HCT116 (cell line): ENCODE measurements around the gene KDSR. TPM values are rescaled to one million over a fixed set of nuclear protein-coding genes. Genes with fewer than 3 reads are reported as not detected.

Experiments
- ATAC-seq: fragments of 200-7000 bp; cut with Tn5 transposase; 2 replicates; pipeline ENCODE4 v1.9.1; 2020; ENCODE audit warnings: mild to moderate bottlenecking, moderate library complexity
- BruUV-seq: library from RNA; stranded (reverse); fragments of 400-500 nt; replicated peaks from 2 replicates; lab custom pipeline; 2021; lab: Mats Ljungman, UMichigan
- CTCF ChIA-PET: fragments of 300-600 bp; sonication (Branson Sonifier 250); formaldehyde crosslinking; loops from one replicate; lab custom pipeline; 2021; ENCODE audit warnings: antibody characterized with exemption; lab: Charles Lee
- POLR2A ChIA-PET: fragments of 300-600, 350-600 bp; sonication (Branson Sonifier 250); formaldehyde crosslinking; loops from one replicate; lab custom pipeline; 2021; ENCODE audit warnings: antibody characterized with exemption; lab: Charles Lee
- RAD21 ChIA-PET, 2 experiments: fragments of 300-600 bp; sonication (Branson Sonifier 250); formaldehyde crosslinking; loops; one replicate each; lab custom pipeline; 2023; ENCODE audit warnings: low total read pairs in 2 of 2; ENCODE audit not compliant: uncharacterized antibody in 2 of 2, unreplicated experiment in 2 of 2, low non-redundant PET in 1 of 2; lab: Charles Lee
- DNase-seq: peaks from one replicate; pipeline ENCODE4 v3.0.0-alpha.2; 2010; ENCODE audit warnings: low read depth, low spot score
- H2AFZ ChIP-seq: fragments of 200-600 bp; shearing (Covaris generic), sonication (generic); 2 replicates; pipeline ENCODE4 v1.6.1; 2017; ENCODE audit warnings: low read depth, mixed run types, mixed read lengths, antibody characterized with exemption, low read length; ENCODE audit not compliant: poor library complexity, severe bottlenecking
- H3K27ac ChIP-seq: 2 replicates; pipeline ENCODE4 v1.5.1; 2012; ENCODE audit warnings: low read depth, low read length
- H3K27me3 ChIP-seq: fragments of 200-600 bp; sonication (generic); 2 replicates; pipeline ENCODE4 v1.6.1; 2016; ENCODE audit warnings: mixed run types, low read length, mixed read lengths; ENCODE audit not compliant: insufficient read depth
- H3K36me3 ChIP-seq, 2 experiments: fragments of 200-500 bp in 1 of 2; fragments of 200-600 bp in 1 of 2; sonication (Bioruptor generic) in 1 of 2; sonication (generic) in 1 of 2; 2 replicates each; pipeline versions ENCODE4 v1.5.1 to v1.6.1; 2014 to 2016; ENCODE audit warnings: low read length in 2 of 2, inconsistent platforms in 1 of 2, mixed read lengths in 1 of 2, mixed run types in 1 of 2; ENCODE audit not compliant: insufficient read depth in 2 of 2, control insufficient read depth in 1 of 2
- H3K4me1 ChIP-seq, 2 experiments: fragments of 200-600 bp in 1 of 2; sonication (generic) in 1 of 2; 2 replicates each; pipeline versions ENCODE4 v1.5.1 to v1.6.1; 2012 to 2017; ENCODE audit warnings: low read length in 2 of 2, inconsistent platforms in 1 of 2, mild to moderate bottlenecking in 1 of 2, mixed read lengths in 1 of 2, mixed run types in 1 of 2, moderate library complexity in 1 of 2; ENCODE audit not compliant: insufficient read depth in 2 of 2, control insufficient read depth in 1 of 2
- H3K4me2 ChIP-seq: fragments of 200-600 bp; sonication (generic); 2 replicates; pipeline ENCODE4 v1.6.1; 2017; ENCODE audit warnings: mixed run types, low read length, mixed read lengths
- H3K4me3 ChIP-seq, 2 experiments: fragments of 200-600 bp in 1 of 2; sonication (generic) in 1 of 2; replicated peaks in 1 of 2; 2 replicates each; pipeline ENCODE4 v1.5.1; 2011 to 2016; ENCODE audit warnings: low read length in 2 of 2, control low read depth in 1 of 2, low read depth in 1 of 2, mild to moderate bottlenecking in 1 of 2, mixed read lengths in 1 of 2, mixed run types in 1 of 2
- H3K79me2 ChIP-seq: fragments of 200-600 bp; sonication (generic); 2 replicates; pipeline ENCODE4 v1.6.1; 2017; ENCODE audit warnings: mild to moderate bottlenecking, mixed run types, low read length, moderate library complexity, mixed read lengths; ENCODE audit not compliant: insufficient read depth
- H3K9ac ChIP-seq: fragments of 200-600 bp; sonication (generic); 2 replicates; pipeline ENCODE4 v1.6.1; 2016; ENCODE audit warnings: low read length, mixed read lengths
- H3K9me2 ChIP-seq: fragments of 200-600 bp; sonication (generic), shearing (Covaris generic); 2 replicates; pipeline ENCODE4 v1.6.1; 2017; ENCODE audit warnings: mixed run types, mild to moderate bottlenecking, moderate library complexity; ENCODE audit not compliant: insufficient read depth
- H3K9me3 ChIP-seq, 2 experiments: fragments of 200-500 bp in 1 of 2; fragments of 200-600 bp in 1 of 2; sonication (Bioruptor generic) in 1 of 2; sonication (generic) in 1 of 2; 2 replicates each; pipeline ENCODE4 v1.6.1; 2014 to 2017; ENCODE audit warnings: low read length in 2 of 2, mixed read lengths in 2 of 2, inconsistent platforms in 1 of 2, low read depth in 1 of 2, mild to moderate bottlenecking in 1 of 2, mixed run types in 1 of 2, moderate library complexity in 1 of 2; ENCODE audit not compliant: control insufficient read depth in 1 of 2, insufficient read depth in 1 of 2
- H4K20me1 ChIP-seq: fragments of 200-600 bp; sonication (generic), shearing (Covaris generic); 2 replicates; pipeline ENCODE4 v1.6.1; 2017; ENCODE audit warnings: mixed run types, mild to moderate bottlenecking, moderate library complexity; ENCODE audit not compliant: insufficient read depth
- EGR1 ChIP-seq: IDR thresholded peaks from 2 replicates; pipeline ENCODE4 v1.6.1; 2012; ENCODE audit warnings: low read depth
- ELF1 ChIP-seq: IDR thresholded peaks from 2 replicates; pipeline ENCODE4 v1.6.1; 2012; ENCODE audit warnings: low read depth, borderline replicate concordance
- EZH2 ChIP-seq: fragments of 200-600 bp; sonication (generic); IDR thresholded peaks from 2 replicates; pipeline ENCODE4 v1.6.1; 2017; ENCODE audit warnings: antibody characterized with exemption, mixed run types
- EZH2phosphoT487 ChIP-seq: fragments of 200-600 bp; IDR thresholded peaks from 2 replicates; pipeline ENCODE4 v1.6.1; 2018; ENCODE audit warnings: antibody characterized with exemption, borderline replicate concordance
- JUND ChIP-seq: IDR thresholded peaks from 2 replicates; pipeline ENCODE4 v1.6.1; 2012
- POLR2AphosphoS5 ChIP-seq: IDR thresholded peaks from 2 replicates; pipeline ENCODE4 v1.6.1; 2011; ENCODE audit warnings: mild to moderate bottlenecking, low read depth, low read length, moderate library complexity
- RAD21 ChIP-seq: IDR thresholded peaks from 2 replicates; pipeline ENCODE4 v1.6.1; 2012; ENCODE audit warnings: low read depth, mild to moderate bottlenecking
- SP1 ChIP-seq: IDR thresholded peaks from 2 replicates; pipeline ENCODE4 v1.6.1; 2012; ENCODE audit warnings: low read depth
- ZFX ChIP-seq: fragments of 450-650 bp; IDR thresholded peaks from 2 replicates; pipeline ENCODE4 v1.6.1; 2017
- ZNF274 ChIP-seq: fragments of 200-500 bp; sonication (Bioruptor generic); IDR thresholded peaks from 2 replicates; pipeline ENCODE4 v1.6.1; 2014; ENCODE audit warnings: mild to moderate bottlenecking, low read depth, low read length, inconsistent platforms
- intact Hi-C: fragments of 100-400 bp; cut with micrococcal nuclease; formaldehyde crosslinking; loops from 2 replicates; pipeline ENCODE4 v1.10.0; 2022
- total RNA-seq: library from RNA; stranded (reverse); gene quantifications from one replicate; pipeline ENCODE4 v1.2.1, GENCODE V29; 2021; ENCODE audit not compliant: unreplicated experiment
- TF ChIP-seq, protein P1 (sequence below): IDR thresholded peaks from 2 replicates; pipeline ENCODE4 v1.6.1; 2012
- TF ChIP-seq, protein P2 (sequence below): IDR thresholded peaks from 2 replicates; pipeline ENCODE4 v1.6.1; 2012; ENCODE audit warnings: low read depth

The KDSR gene
- total RNA-seq, 1 experiment from 2014 or later: 68.6 TPM

DNA sequence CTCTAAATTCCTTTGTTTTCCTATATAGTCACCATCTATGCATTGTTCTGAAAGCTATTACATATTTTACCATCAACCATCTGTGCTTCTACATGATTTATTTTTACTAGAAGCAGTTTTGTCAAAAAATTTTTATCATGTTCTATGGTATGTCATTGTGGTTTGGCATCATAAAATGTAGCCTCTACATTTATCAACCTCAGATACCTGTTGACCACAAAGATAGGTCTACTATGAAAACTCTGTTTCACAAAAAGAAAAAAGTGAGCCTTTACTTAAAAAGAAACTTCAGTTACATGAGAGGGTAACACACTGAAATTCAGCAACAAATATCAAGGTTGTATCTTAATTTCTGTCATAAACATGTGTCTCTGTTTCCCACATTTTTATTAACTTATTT lies 51.1 kb downstream of the KDSR start:
- Histone ChIP-seq H3K4me1 (peaks cover 0 to 14% of the 10 kb centered on the region in 2 experiments; a peak in 2 of 4 replicates), H3K27ac (no peak overlapping the region), H3K9me2 (no peaks in the 10 kb centered on the region), H3K4me2 (no peak overlapping the region), H3K9me3 (no peaks in the 10 kb centered on the region), H3K9ac (no peak overlapping the region), H4K20me1 (no peaks in the 10 kb centered on the region), H3K36me3 (no peaks in the 10 kb centered on the region), H3K79me2 (no peaks in the 10 kb centered on the region), H3K4me3 (no peak overlapping the region), H3K27me3 (0 out of 2 replicates have a peak, but pooled peaks cover 9% of the 10 kb centered on the region), H2AFZ (no peak overlapping the region)
- BruUV-seq: no TSS peak
- ChIA-PET CTCF (no interaction called here), RAD21 (no interaction called here), POLR2A (no interaction called here)
- no peak for ATAC-seq
- DNase-seq: no peak
- intact Hi-C loops: no loop called here
- TF ChIP-seq EZH2 (no peak), ZFX (no peak), JUND (no peak), RAD21 (no peak), POLR2AphosphoS5 (no peak), ELF1 (no peak), EGR1 (no peak), ZNF274 (no peak), SP1 (no peak), EZH2phosphoT487 (no peak)
- TF ChIP-seq, protein P1, sequence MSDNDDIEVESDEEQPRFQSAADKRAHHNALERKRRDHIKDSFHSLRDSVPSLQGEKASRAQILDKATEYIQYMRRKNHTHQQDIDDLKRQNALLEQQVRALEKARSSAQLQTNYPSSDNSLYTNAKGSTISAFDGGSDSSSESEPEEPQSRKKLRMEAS: no peak
- TF ChIP-seq, protein P2, sequence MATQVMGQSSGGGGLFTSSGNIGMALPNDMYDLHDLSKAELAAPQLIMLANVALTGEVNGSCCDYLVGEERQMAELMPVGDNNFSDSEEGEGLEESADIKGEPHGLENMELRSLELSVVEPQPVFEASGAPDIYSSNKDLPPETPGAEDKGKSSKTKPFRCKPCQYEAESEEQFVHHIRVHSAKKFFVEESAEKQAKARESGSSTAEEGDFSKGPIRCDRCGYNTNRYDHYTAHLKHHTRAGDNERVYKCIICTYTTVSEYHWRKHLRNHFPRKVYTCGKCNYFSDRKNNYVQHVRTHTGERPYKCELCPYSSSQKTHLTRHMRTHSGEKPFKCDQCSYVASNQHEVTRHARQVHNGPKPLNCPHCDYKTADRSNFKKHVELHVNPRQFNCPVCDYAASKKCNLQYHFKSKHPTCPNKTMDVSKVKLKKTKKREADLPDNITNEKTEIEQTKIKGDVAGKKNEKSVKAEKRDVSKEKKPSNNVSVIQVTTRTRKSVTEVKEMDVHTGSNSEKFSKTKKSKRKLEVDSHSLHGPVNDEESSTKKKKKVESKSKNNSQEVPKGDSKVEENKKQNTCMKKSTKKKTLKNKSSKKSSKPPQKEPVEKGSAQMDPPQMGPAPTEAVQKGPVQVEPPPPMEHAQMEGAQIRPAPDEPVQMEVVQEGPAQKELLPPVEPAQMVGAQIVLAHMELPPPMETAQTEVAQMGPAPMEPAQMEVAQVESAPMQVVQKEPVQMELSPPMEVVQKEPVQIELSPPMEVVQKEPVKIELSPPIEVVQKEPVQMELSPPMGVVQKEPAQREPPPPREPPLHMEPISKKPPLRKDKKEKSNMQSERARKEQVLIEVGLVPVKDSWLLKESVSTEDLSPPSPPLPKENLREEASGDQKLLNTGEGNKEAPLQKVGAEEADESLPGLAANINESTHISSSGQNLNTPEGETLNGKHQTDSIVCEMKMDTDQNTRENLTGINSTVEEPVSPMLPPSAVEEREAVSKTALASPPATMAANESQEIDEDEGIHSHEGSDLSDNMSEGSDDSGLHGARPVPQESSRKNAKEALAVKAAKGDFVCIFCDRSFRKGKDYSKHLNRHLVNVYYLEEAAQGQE: no peak
